SK-N-SH (cell line): ENCODE results near the gene FOXP1.

Experiments used
- CTCF ChIP-seq: fragments of 200-600 bp; sonication (generic); IDR thresholded peaks from 2 replicates; pipeline ENCODE4 v1.6.1; 2017; ENCODE audit warnings: antibody characterized with exemption, mild to moderate bottlenecking, moderate library complexity
- ELF1 ChIP-seq: IDR thresholded peaks from 2 replicates; pipeline ENCODE4 v1.4.0; 2012
- FOSL2 ChIP-seq: IDR thresholded peaks from 2 replicates; pipeline ENCODE4 v1.4.0; 2012; ENCODE audit warnings: low read depth, mild to moderate bottlenecking, moderate library complexity, borderline replicate concordance
- NFIC ChIP-seq: IDR thresholded peaks from 2 replicates; pipeline ENCODE4 v1.4.0; 2012; ENCODE audit warnings: borderline replicate concordance
- POLR2AphosphoS5 ChIP-seq: IDR thresholded peaks from 2 replicates; pipeline ENCODE4 v1.6.1; 2012; ENCODE audit warnings: low read depth, low read length
- RAD21 ChIP-seq: IDR thresholded peaks from 2 replicates; pipeline ENCODE4 v1.6.1; 2012; ENCODE audit warnings: mild to moderate bottlenecking, low read length
- SIN3A ChIP-seq: IDR thresholded peaks from 2 replicates; pipeline ENCODE4 v1.6.1; 2012; ENCODE audit warnings: low read depth, mild to moderate bottlenecking, low read length, moderate library complexity, borderline replicate concordance
- SMC3 ChIP-seq: IDR thresholded peaks from 2 replicates; pipeline ENCODE4 v1.6.1; 2012; ENCODE audit warnings: low read depth, low read length, improper control_type of control experiment
- TCF12 ChIP-seq: IDR thresholded peaks from 2 replicates; pipeline ENCODE4 v1.4.0; 2012
- USF1 ChIP-seq: IDR thresholded peaks from 2 replicates; pipeline ENCODE4 v1.4.0; 2012; ENCODE audit warnings: low read depth, borderline replicate concordance
- USF2 ChIP-seq: fragments of 150-350 bp; IDR thresholded peaks from 2 replicates; pipeline ENCODE4 v1.6.1; 2017; ENCODE audit warnings: antibody characterized with exemption, low read length, low read depth, borderline replicate concordance
- YY1 ChIP-seq: IDR thresholded peaks from 2 replicates; pipeline ENCODE4 v1.4.0; 2012; ENCODE audit warnings: low read depth, mild to moderate bottlenecking
- ZBTB33 ChIP-seq: IDR thresholded peaks from 2 replicates; pipeline ENCODE4 v1.4.0; 2012; ENCODE audit warnings: low read depth, borderline replicate concordance

GRCh38 chr3:71012971-71013370 lies 570.6 kb downstream of the FOXP1 start:
- no peak for TF ChIP-seq CTCF
- no peak for TF ChIP-seq FOSL2
- TF ChIP-seq ZBTB33 = no peak
- no peak for TF ChIP-seq USF2
- no peak for TF ChIP-seq ELF1
- no peak for TF ChIP-seq TCF12
- TF ChIP-seq USF1 = no peak
- TF ChIP-seq SMC3 = no peak
- no peak for TF ChIP-seq NFIC
- TF ChIP-seq SIN3A = no peak
- TF ChIP-seq POLR2AphosphoS5 = no peak
- TF ChIP-seq RAD21 = no peak
- no peak for TF ChIP-seq YY1
